Hematopoietic multipotent progenitor cell treated with erythropoietin and hydrocortisone succinate and interleukin-3 and kit ligand, for 17 days (in vitro differentiated cells): ENCODE results near the gene IGFALS.

Experiments
- DNase-seq: peaks from one replicate; pipeline ENCODE4 v3.0.0-alpha.2; 2015; ENCODE audit warnings: low spot score

IGFALS gene

DNA sequence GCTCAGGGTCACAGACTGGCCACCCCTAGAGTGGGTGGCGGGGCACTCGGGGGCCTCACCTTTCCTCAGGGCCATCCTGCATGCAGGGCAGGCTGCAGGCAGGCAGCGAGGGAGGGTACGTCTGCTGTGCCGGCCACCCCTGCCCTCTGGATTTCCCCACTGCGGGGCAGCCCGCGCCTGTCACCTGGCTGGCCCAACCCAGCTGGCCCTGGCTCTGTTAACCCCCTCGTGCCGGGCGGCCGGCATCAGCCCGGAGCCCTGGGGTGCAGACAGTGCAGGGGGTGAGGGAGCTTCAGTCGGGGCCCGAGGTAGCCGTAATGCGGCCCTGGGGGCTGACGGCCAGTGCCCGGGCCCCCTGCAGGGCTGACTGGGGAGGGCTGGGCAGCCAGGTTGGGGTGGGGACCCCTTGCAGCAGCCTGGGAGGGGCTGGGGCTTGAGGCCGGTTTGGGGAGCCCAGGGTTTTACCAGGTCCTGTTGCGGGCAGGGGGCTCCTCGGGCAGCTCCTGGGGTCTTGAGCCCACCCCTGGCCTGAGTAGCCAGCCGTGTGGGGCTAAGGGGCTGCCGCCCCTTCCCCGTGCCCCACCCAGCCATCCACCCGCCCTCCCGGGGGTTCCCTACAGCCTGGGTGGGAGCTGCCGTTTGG lies at the start of gene IGFALS:
IGFALS (minus strand) TSS at position 128 of the 643 bp plus-strand sequence; CDS start at position 75, 53 bp downstream.
- no peak for DNase-seq

DNA sequence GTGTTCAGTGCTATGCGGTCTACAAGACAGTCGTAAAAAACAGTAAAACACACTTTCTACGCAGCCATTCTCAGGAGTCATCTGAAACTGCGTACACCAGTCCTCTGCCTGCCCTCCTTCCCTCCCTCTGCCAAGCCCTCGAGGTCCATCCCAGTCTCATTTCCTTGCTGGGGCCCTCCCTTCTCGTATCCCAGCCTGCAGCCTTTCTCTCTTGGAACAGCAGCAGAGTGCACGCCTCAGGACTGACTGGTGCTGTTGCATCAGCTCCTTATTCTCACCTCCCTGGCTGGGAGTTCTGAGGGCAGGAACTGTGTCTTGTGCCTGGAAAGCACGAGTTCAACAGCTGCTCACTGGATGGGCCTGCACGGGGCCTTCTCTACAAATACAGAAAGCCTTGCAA lies 46.0 kb upstream of the IGFALS start:
- DNase-seq: no peak

- DNase-seq: no peak
Observed at GRCh38 chr16:1834096-1834495, 40.6 kb upstream of the IGFALS start.

- DNase-seq: peak; percentile 79
Observed at GRCh38 chr16:1832838-1833454, 39.4 kb upstream of the IGFALS start.

GRCh38 chr16:1831186-1832075 lies 37.9 kb upstream of the IGFALS start:
- no peak for DNase-seq

DNA sequence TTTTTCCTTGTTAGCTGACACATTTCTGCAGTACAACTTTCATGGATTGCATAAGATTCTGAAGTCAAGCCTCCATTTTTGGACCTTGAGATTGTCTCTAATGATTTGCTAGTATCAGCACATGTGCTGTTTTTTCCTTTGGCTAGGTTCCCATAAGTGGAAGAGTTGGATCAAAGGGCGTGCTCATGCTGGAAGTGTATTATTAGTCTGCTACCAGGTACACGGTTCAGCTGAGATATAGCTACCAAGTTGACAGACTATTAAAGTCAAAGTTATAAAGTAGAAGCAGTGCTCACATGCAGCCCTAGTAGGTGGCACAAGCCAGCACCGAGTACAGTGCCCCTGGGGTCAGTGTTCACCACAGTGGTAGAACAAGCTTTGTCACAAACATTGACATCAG lies 36.7 kb upstream of the IGFALS start:
- peak; percentile 31 for DNase-seq

GRCh38 chr16:1828645-1829410 lies 35.3 kb upstream of the IGFALS start:
- peak; percentile 44 for DNase-seq

- peak; percentile 97 for DNase-seq
Observed at GRCh38 chr16:1826691-1827573, 33.4 kb upstream of the IGFALS start, which contains the start of the genes FAHD1 and HAGH. Gene FAHD1, plus strand, starts transcription at chr16:1827206. Its CDS starts 33 bp downstream, at chr16:1827239. Gene HAGH, minus strand, starts transcription at chr16:1826825. Its CDS starts 38 bp downstream, at chr16:1826787.

- peak; percentile 81 for DNase-seq
Observed at GRCh38 chr16:1825864-1826690, 32.6 kb upstream of the IGFALS start.

- peak; percentile 19 for DNase-seq
Observed at GRCh38 chr16:1825381-1825863, 31.9 kb upstream of the IGFALS start.

GRCh38 chr16:1823821-1824220 lies 30.3 kb upstream of the IGFALS start:
- peak; percentile 87 for DNase-seq

- DNase-seq: no peak
Observed at GRCh38 chr16:1822801-1823200, 29.3 kb upstream of the IGFALS start.

DNA sequence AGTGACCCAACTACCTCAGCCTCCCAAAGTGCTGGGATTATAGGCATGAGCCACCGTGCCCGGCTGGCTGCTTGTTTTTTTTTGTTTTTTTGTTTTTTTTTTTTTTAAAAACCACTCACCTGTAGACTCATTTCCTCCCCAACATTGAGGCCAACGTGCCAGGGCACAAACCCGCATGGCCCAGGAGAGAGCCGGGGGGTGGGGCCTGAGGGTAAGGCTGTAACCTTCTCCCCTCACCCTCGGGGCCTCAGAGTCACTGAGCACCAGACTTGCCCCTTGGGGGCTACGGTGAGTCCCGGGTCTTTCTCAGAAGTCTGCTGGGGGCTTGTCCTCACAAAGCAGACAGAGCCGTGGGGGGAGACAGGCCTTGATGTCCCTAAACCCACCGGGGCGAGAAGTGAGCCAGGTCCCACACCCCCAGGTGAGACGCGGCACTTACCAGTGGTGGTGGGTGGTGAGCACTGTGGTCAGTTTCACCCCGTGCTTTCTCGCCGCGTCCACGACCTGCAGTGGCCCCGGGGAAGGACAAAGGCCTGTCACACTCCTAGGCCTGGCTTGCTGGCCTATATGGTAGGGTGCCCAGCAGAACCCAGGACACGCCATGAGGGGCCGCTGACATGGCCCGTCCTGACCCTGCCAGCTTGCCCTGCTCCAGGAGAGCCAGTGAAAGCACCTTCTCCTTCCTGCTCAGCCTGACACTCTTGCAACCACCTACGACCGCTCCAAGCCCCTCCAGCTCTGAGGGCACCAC lies 28.5 kb upstream of the IGFALS start:
- DNase-seq: no peak

DNA sequence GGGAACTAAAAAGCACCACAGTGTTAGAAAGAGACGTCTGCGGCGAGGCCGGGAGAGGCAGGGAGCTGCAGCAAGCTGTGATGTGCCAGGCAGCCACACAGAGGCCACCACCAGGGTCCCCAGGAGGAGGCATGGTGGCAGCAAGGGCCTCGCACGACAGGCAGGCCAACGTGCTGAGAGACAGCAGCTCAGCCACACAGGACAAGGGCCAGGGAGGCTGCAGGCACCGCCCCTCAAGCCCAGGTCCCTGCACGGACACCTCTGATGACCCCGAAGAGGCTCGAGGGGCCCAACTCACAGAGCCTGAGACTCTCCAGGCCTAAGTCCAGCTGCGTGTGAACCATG lies 27.4 kb upstream of the IGFALS start:
- DNase-seq: no peak

- peak; percentile 90 for DNase-seq
Observed at GRCh38 chr16:1820096-1820945, 26.8 kb upstream of the IGFALS start.

DNA sequence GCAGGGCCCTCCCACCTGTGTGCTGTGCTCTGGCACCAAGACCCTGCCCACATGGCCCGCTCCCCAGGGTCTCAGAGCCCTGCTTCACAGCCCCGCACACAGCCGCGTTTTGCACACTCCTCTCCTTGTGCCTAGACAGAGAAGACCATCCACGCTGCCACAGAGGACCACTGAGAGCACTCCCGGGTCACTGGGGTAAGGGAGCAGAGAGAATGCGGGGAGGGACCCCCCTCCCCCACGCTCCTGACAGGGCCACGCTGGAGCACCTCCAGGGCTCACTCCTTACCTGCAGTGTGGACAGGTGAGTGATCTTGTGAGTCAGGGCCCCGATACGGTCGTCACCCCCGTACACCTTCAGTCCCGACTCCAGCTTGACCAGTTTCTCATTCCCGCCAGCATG lies 26.1 kb upstream of the IGFALS start:
- DNase-seq: no peak

DNA sequence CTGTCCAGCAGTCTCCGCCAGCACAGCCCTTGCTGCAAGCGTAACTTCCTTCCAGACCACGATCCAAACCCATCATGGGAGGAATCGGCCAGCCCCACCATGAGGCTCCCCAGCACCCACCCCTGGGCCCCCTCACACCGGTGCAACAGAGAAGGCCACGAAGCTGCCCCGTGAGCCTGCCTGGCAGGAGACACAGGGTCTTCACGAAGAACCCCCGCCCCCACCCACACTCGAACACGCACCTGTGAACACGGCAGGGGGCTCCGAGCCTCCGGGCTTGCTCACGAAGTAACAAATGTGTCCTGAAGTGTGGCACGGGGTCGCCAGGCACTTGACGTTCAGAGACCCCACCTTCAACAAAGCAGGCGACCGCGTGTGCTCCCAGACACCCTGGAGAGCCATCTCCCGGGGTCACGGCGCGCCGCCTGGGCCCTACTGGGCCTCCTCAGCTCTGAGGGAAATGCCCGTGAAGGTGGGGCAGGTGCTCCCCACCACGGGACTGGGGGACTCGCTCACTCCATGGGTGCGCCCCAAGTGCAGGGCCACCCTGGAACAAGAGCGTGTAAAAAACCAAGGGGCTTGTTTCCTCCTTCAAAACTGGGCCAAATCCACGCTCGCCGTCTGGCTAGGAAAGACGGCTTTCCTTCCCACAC lies 25.5 kb upstream of the IGFALS start:
- DNase-seq: no peak
